Liver (tissue), 9 donors: Measurements from ENCODE around the gene TMEM43. TPM values are rescaled to one million over a fixed set of nuclear protein-coding genes. Genes with fewer than 3 reads are reported as not detected.

Source experiments
- DNase-seq: peaks from one replicate; pipeline ENCODE4 v3.0.0-alpha.2; 2017; ENCODE audit warnings: low spot score
- H3K27ac ChIP-seq, 2 donors: one replicate each; pipeline ENCODE4 v1.7.0; 2013; ENCODE audit warnings: inconsistent platforms in 2 of 2, low read length in 2 of 2, control low read depth in 1 of 2, low read depth in 1 of 2, mild to moderate bottlenecking in 1 of 2
- H3K27me3 ChIP-seq, 4 donors: one replicate each; pipeline versions ENCODE4 v1.6.1 to v1.7.0; 2013; ENCODE audit warnings: low read length in 3 of 4, inconsistent platforms in 1 of 4, mild to moderate bottlenecking in 1 of 4, moderate library complexity in 1 of 4; ENCODE audit not compliant: control insufficient read depth in 4 of 4, insufficient read depth in 4 of 4
- H3K36me3 ChIP-seq, 4 donors: one replicate each; pipeline versions ENCODE4 v1.6.1 to v1.7.0; 2013; ENCODE audit warnings: low read length in 3 of 4, mild to moderate bottlenecking in 3 of 4, low read depth in 1 of 4, moderate library complexity in 1 of 4; ENCODE audit not compliant: control insufficient read depth in 4 of 4, insufficient read depth in 3 of 4
- H3K4me1 ChIP-seq, 4 donors: one replicate each; pipeline versions ENCODE4 v1.6.1 to v1.7.0; 2013; ENCODE audit warnings: low read length in 3 of 4, mild to moderate bottlenecking in 3 of 4, moderate library complexity in 1 of 4; ENCODE audit not compliant: control insufficient read depth in 4 of 4, insufficient read depth in 4 of 4
- H3K4me3 ChIP-seq, 3 donors: one replicate each; pipeline versions ENCODE4 v1.6.1 to v1.7.0; 2013; ENCODE audit warnings: low read length in 3 of 3, control low read depth in 1 of 3, low read depth in 1 of 3, mild to moderate bottlenecking in 1 of 3
- H3K9ac ChIP-seq, 2 donors: one replicate each; pipeline ENCODE4 v1.7.0; 2013; ENCODE audit warnings: low read length in 2 of 2, mild to moderate bottlenecking in 2 of 2, moderate library complexity in 2 of 2, control low read depth in 1 of 2, low read depth in 1 of 2
- H3K9me3 ChIP-seq, 4 donors: one replicate each; pipeline versions ENCODE4 v1.6.1 to v1.7.0; 2013; ENCODE audit warnings: low read length in 3 of 4; ENCODE audit not compliant: control insufficient read depth in 4 of 4
- ATF3 ChIP-seq: IDR thresholded peaks from 2 replicates; pipeline ENCODE4 v1.6.1; 2016; ENCODE audit warnings: antibody characterized with exemption
- CTCF ChIP-seq: fragments of 150-350 bp; IDR thresholded peaks from 2 replicates; pipeline ENCODE4 v1.5.1; 2017; ENCODE audit warnings: improper control_type of control experiment, low read depth, low read length; ENCODE audit not compliant: missing input control
- EGR1 ChIP-seq, 2 donors: IDR thresholded peaks; 2 replicates each; pipeline ENCODE4 v1.6.1; 2016 to 2018; ENCODE audit warnings: antibody characterized with exemption in 2 of 2, low read depth in 2 of 2
- FOXA1 ChIP-seq: IDR thresholded peaks from 2 replicates; pipeline ENCODE4 v1.6.1; 2016; ENCODE audit warnings: antibody characterized with exemption
- FOXA2 ChIP-seq: IDR thresholded peaks from 2 replicates; pipeline ENCODE4 v1.6.1; 2016; ENCODE audit warnings: antibody characterized with exemption
- HNF4A ChIP-seq, 2 donors: conservative IDR thresholded peaks; 2 replicates each; pipeline ENCODE4 v1.6.1; 2016; ENCODE audit warnings: antibody characterized with exemption in 2 of 2, mild to moderate bottlenecking in 2 of 2
- HNF4G ChIP-seq: IDR thresholded peaks from 2 replicates; pipeline ENCODE4 v1.6.1; 2016; ENCODE audit warnings: antibody characterized with exemption
- JUND ChIP-seq, 2 donors: IDR thresholded peaks; 2 replicates each; pipeline ENCODE4 v1.6.1; 2016; ENCODE audit warnings: antibody characterized with exemption in 2 of 2
- MAX ChIP-seq: IDR thresholded peaks from 2 replicates; pipeline ENCODE4 v1.6.1; 2016; ENCODE audit warnings: antibody characterized with exemption
- NR2F2 ChIP-seq: IDR thresholded peaks from 2 replicates; pipeline ENCODE4 v1.6.1; 2016; ENCODE audit warnings: antibody characterized with exemption
- RAD21 ChIP-seq, 2 donors: IDR thresholded peaks; 2 replicates each; pipeline ENCODE4 v1.6.1; 2016; ENCODE audit warnings: antibody characterized with exemption in 2 of 2, mild to moderate bottlenecking in 2 of 2
- RXRA ChIP-seq, 2 donors: IDR thresholded peaks; 2 replicates each; pipeline ENCODE4 v1.6.1; 2017 to 2018; ENCODE audit warnings: antibody characterized with exemption in 2 of 2, mild to moderate bottlenecking in 1 of 2
- SP1 ChIP-seq: IDR thresholded peaks from 2 replicates; pipeline ENCODE4 v1.6.1; 2018; ENCODE audit warnings: antibody characterized with exemption, mild to moderate bottlenecking
- TAF1 ChIP-seq: conservative IDR thresholded peaks from 2 replicates; pipeline ENCODE4 v1.6.1; 2016; ENCODE audit warnings: antibody characterized with exemption, mild to moderate bottlenecking
- YY1 ChIP-seq: IDR thresholded peaks from 2 replicates; pipeline ENCODE4 v1.6.1; 2016; ENCODE audit warnings: antibody characterized with exemption, mild to moderate bottlenecking
- ZBTB33 ChIP-seq: IDR thresholded peaks from 2 replicates; pipeline ENCODE4 v1.6.1; 2016; ENCODE audit warnings: antibody characterized with exemption
- WGBS: extraction: QIAGEN DNeasy Blood & Tissue Kit; methylation state at CpG from one replicate; pipeline ENCODE4 v1.1.7; 2013; 5-methylcytosine and 5-hydroxymethylcytosine counted together
- polyA plus RNA-seq, 2 donors: library from polyadenylated mRNA; stranded (reverse) in 1 of 2; unstranded in 1 of 2; fragments of 200-250 nt in 1 of 2; fragments of >200 nt in 1 of 2; fragmentation: Nextera tagmentation in 1 of 2; extraction: Ambion mirVana in 1 of 2; gene quantifications; one replicate each; pipeline versions ENCODE4 v1.2.1 to v1.2.3, GENCODE V29; 2013 to 2015
- total RNA-seq, 2 donors: library from RNA; depleted of rRNA; stranded (reverse); fragments of >200 nt; gene quantifications; one replicate each; pipeline ENCODE4 v1.2.3, GENCODE V29; 2014
- donor health status: healthy.
- donor health status: healthy.
- donor health status: healthy.
- donor health status: healthy.
- donor health status: healthy.

The TMEM43 gene
- total and polyA plus RNA-seq, 4 donors = 7.4 to 15.1 (median 13.5) TPM

- Histone ChIP-seq H3K27ac (no peak overlapping the region), H3K9me3 (no peaks in the 10 kb centered on the region), H3K9ac (no peak overlapping the region), H3K4me1 (peaks cover 7 to 37% (median 25%) of the 10 kb centered on the region in 4 donors), H3K36me3 (peaks cover 10 to 52% (median 24%) of the 10 kb centered on the region in 4 donors), H3K4me3 (no peak overlapping the region), H3K27me3 (no peaks in the 10 kb centered on the region)
- 96% methylated on average over 4 of the region's 4 CpGs for WGBS
- DNase-seq = no peak
- no peak for TF ChIP-seq NR2F2
- no peak for TF ChIP-seq FOXA2
- no peak for TF ChIP-seq JUND (IDR thresholded peaks at IDR 0.05)
- no peak for TF ChIP-seq TAF1
- no peak for TF ChIP-seq HNF4A (conservative IDR thresholded peaks at IDR 0.05)
- no peak for TF ChIP-seq EGR1 (IDR thresholded peaks at IDR 0.05; ENCODE audit: low read depth in 2 of 2)
- TF ChIP-seq FOXA1 = no peak
Measured at GRCh38 chr3:14130230-14130629, 5.4 kb downstream of the TMEM43 start.

GRCh38 chr3:14130707-14131106 lies 5.9 kb downstream of the TMEM43 start:
- TF ChIP-seq RAD21 (IDR thresholded peaks at IDR 0.05) = no peak
- no peak for TF ChIP-seq JUND (IDR thresholded peaks at IDR 0.05)
- no peak for TF ChIP-seq TAF1
- no peak for TF ChIP-seq HNF4A (conservative IDR thresholded peaks at IDR 0.05)
- no peak for TF ChIP-seq EGR1 (IDR thresholded peaks at IDR 0.05; ENCODE audit: low read depth in 2 of 2)
- no peak for TF ChIP-seq MAX
- no peak for TF ChIP-seq ATF3
- Histone ChIP-seq H3K4me1 (peaks cover 7 to 33% (median 22%) of the 10 kb centered on the region in 4 donors), H3K9me3 (no peaks in the 10 kb centered on the region), H3K36me3 (peaks cover 10 to 57% (median 27%) of the 10 kb centered on the region in 4 donors), H3K4me3 (no peak overlapping the region), H3K27ac (peak overlapping the region in 1 of 2 donors; percentile 42), H3K9ac (no peak overlapping the region), H3K27me3 (no peaks in the 10 kb centered on the region)
- 96% methylated on average over 12 of the region's 12 CpGs for WGBS
- DNase-seq = no peak

GRCh38 chr3:14131134-14131533 lies 6.3 kb downstream of the TMEM43 start:
- Histone ChIP-seq H3K27ac (peak overlapping the region in 1 of 2 donors; percentile 42), H3K9me3 (no peaks in the 10 kb centered on the region), H3K27me3 (no peaks in the 10 kb centered on the region), H3K9ac (no peak overlapping the region), H3K4me1 (peaks cover 4 to 30% (median 19%) of the 10 kb centered on the region in 4 donors), H3K4me3 (no peak overlapping the region), H3K36me3 (peaks cover 10 to 61% (median 28%) of the 10 kb centered on the region in 4 donors)
- no peak for DNase-seq
- 61% methylated on average over 5 of the region's 5 CpGs for WGBS
- TF ChIP-seq HNF4A (conservative IDR thresholded peaks at IDR 0.05) (no peak), RXRA (IDR thresholded peaks at IDR 0.05) (peak in 1 of 2 donors; percentile 22)

- Histone ChIP-seq H3K9me3 (no peaks in the 10 kb centered on the region), H3K36me3 (peaks cover 10 to 63% (median 29%) of the 10 kb centered on the region in 4 donors), H3K27me3 (no peaks in the 10 kb centered on the region), H3K4me3 (no peak overlapping the region), H3K4me1 (peaks cover 1 to 34% (median 19%) of the 10 kb centered on the region in 4 donors), H3K9ac (no peak overlapping the region), H3K27ac (no peak overlapping the region)
- no peak for DNase-seq
- TF ChIP-seq FOXA1 (no peak), SP1 (no peak), RAD21 (IDR thresholded peaks at IDR 0.05) (no peak), FOXA2 (no peak), TAF1 (no peak), ZBTB33 (no peak), JUND (IDR thresholded peaks at IDR 0.05) (no peak), YY1 (no peak), EGR1 (IDR thresholded peaks at IDR 0.05; ENCODE audit: low read depth in 2 of 2) (no peak), ATF3 (no peak), HNF4G (no peak), RXRA (IDR thresholded peaks at IDR 0.05) (no peak), CTCF (no peak), HNF4A (conservative IDR thresholded peaks at IDR 0.05) (no peak)
- 96% methylated on average over 8 of the region's 8 CpGs for WGBS
Measured at GRCh38 chr3:14132120-14132519, 7.3 kb downstream of the TMEM43 start.
